IMR-90 (cell line): ENCODE data around the gene TMEM184B. TPM values are rescaled to one million over a fixed set of nuclear protein-coding genes. Genes with fewer than 3 reads are reported as not detected.
A peak's percentile ranks its signal among the peaks of the same experiment; 100 is the strongest.

Experiments used
- ATAC-seq: fragments of 200-7000 bp; cut with Tn5 transposase; 2 replicates; pipeline ENCODE4 v1.9.1; 2020; ENCODE audit warnings: low read depth, mild to moderate bottlenecking, moderate library complexity
- BruUV-seq: library from RNA; stranded (reverse); fragments of 400-500 nt; replicated peaks from 2 replicates; lab custom pipeline; 2021; lab: Mats Ljungman, UMichigan
- CTCF ChIA-PET: fragments of 300-600 bp; formaldehyde crosslinking; extraction: SDS; loops from one replicate; lab custom pipeline; 2021; ENCODE audit warnings: antibody characterized with exemption; lab: Yijun Ruan, JAX
- POLR2A ChIA-PET: fragments of 300-600 bp; sonication (Branson Sonifier 250); formaldehyde crosslinking; loops from one replicate; lab custom pipeline; 2022; ENCODE audit warnings: antibody characterized with exemption; ENCODE audit not compliant: unreplicated experiment; lab: Charles Lee
- DNase-seq: peaks from one replicate; pipeline ENCODE4 v3.0.0; 2013
- H2AFZ ChIP-seq: replicated peaks from 2 replicates; pipeline ENCODE3; 2013; ENCODE audit warnings: low read length, mild to moderate bottlenecking; ENCODE audit not compliant: poor library complexity
- H2AK5ac ChIP-seq: 2 replicates; pipeline ENCODE4 v1.6.1; 2013; ENCODE audit warnings: low read depth, low read length, inconsistent platforms
- H2AK9ac ChIP-seq: replicated peaks from 2 replicates; pipeline ENCODE3; 2013; ENCODE audit warnings: mild to moderate bottlenecking, low read depth, low read length, moderate library complexity; ENCODE audit not compliant: poor library complexity
- H2BK120ac ChIP-seq: 2 replicates; pipeline ENCODE4 v1.6.1; 2013; ENCODE audit warnings: low read depth, low read length, inconsistent platforms
- H2BK15ac ChIP-seq: 3 replicates; pipeline ENCODE4 v1.6.1; 2013; ENCODE audit warnings: low read depth, low read length, inconsistent platforms
- H2BK20ac ChIP-seq: 2 replicates; pipeline ENCODE4 v1.6.1; 2013; ENCODE audit warnings: low read depth, mild to moderate bottlenecking, inconsistent platforms, low read length, moderate library complexity
- H2BK5ac ChIP-seq: 2 replicates; pipeline ENCODE4 v1.6.1; 2013; ENCODE audit warnings: mild to moderate bottlenecking, low read depth, low read length, inconsistent platforms; ENCODE audit not compliant: poor library complexity, severe bottlenecking
- H3K14ac ChIP-seq: replicated peaks from 2 replicates; pipeline ENCODE4 v1.6.1; 2013; ENCODE audit warnings: low read depth, low read length, inconsistent platforms
- H3K18ac ChIP-seq: 2 replicates; pipeline ENCODE4 v1.6.1; 2013; ENCODE audit warnings: low read depth, low read length, control low read depth
- H3K23ac ChIP-seq: 2 replicates; pipeline ENCODE4 v1.6.1; 2013; ENCODE audit warnings: low read depth, low read length, inconsistent platforms
- H3K27ac ChIP-seq: 2 replicates; pipeline ENCODE4 v1.5.1; 2013; ENCODE audit warnings: mild to moderate bottlenecking, control low read depth, low read length; ENCODE audit not compliant: insufficient read depth
- H3K27me3 ChIP-seq: 2 replicates; pipeline ENCODE4 v1.6.1; 2013; ENCODE audit warnings: low read length; ENCODE audit not compliant: control insufficient read depth, insufficient read depth
- H3K36me3 ChIP-seq: 2 replicates; pipeline ENCODE4 v1.6.1; 2013; ENCODE audit warnings: low read length, mixed read lengths; ENCODE audit not compliant: control insufficient read depth, insufficient read depth
- H3K4ac ChIP-seq: 2 replicates; pipeline ENCODE4 v1.6.1; 2013; ENCODE audit warnings: low read depth, low read length, inconsistent platforms
- H3K4me1 ChIP-seq: 2 replicates; pipeline ENCODE4 v1.6.1; 2013; ENCODE audit warnings: low read length, mixed read lengths; ENCODE audit not compliant: control insufficient read depth, insufficient read depth
- H3K4me2 ChIP-seq: 2 replicates; pipeline ENCODE4 v1.6.1; 2013; ENCODE audit warnings: low read depth, mild to moderate bottlenecking, control low read depth, low read length, moderate library complexity
- H3K4me3 ChIP-seq: 2 replicates; pipeline ENCODE4 v1.5.1; 2013; ENCODE audit warnings: low read depth, mild to moderate bottlenecking, control low read depth, low read length, moderate library complexity; ENCODE audit not compliant: insufficient read depth
- H3K56ac ChIP-seq: 2 replicates; pipeline ENCODE4 v1.6.1; 2013; ENCODE audit warnings: low read length, inconsistent platforms; ENCODE audit not compliant: insufficient read depth; ENCODE audit errors: extremely low read depth
- H3K79me1 ChIP-seq, 2 experiments: 2 replicates each; pipeline ENCODE4 v1.6.1; 2013; ENCODE audit warnings: low read length in 2 of 2, inconsistent platforms in 1 of 2, low read depth in 1 of 2
- H3K9ac ChIP-seq: 2 replicates; pipeline ENCODE4 v1.6.1; 2013; ENCODE audit warnings: low read depth, low read length, control low read depth
- H3K9me1 ChIP-seq: 2 replicates; pipeline ENCODE4 v1.6.1; 2013; ENCODE audit warnings: low read length, inconsistent platforms; ENCODE audit not compliant: insufficient read depth
- H3K9me3 ChIP-seq: 2 replicates; pipeline ENCODE4 v1.6.1; 2013; ENCODE audit warnings: low read length; ENCODE audit not compliant: control insufficient read depth, insufficient read depth
- H4K20me1 ChIP-seq: 2 replicates; pipeline ENCODE4 v1.6.1; 2013; ENCODE audit warnings: low read length, inconsistent platforms; ENCODE audit not compliant: insufficient read depth
- H4K5ac ChIP-seq: 2 replicates; pipeline ENCODE4 v1.6.1; 2013; ENCODE audit warnings: mild to moderate bottlenecking, low read depth, low read length, control low read depth
- H4K8ac ChIP-seq, 2 experiments: 2 replicates each; pipeline ENCODE4 v1.6.1; 2013; ENCODE audit warnings: low read depth in 2 of 2, low read length in 2 of 2, control low read depth in 1 of 2, inconsistent platforms in 1 of 2
- H4K91ac ChIP-seq: 2 replicates; pipeline ENCODE4 v1.6.1; 2013; ENCODE audit warnings: low read depth, low read length, inconsistent platforms; ENCODE audit not compliant: insufficient read depth
- ELK1 ChIP-seq: fragments of 150-350 bp; IDR thresholded peaks from 2 replicates; pipeline ENCODE4 v1.6.1; 2016; ENCODE audit warnings: low read depth, mild to moderate bottlenecking, low read length, moderate library complexity, borderline replicate concordance
- WGBS, 2 experiments: methylation state at CpG; one replicate each; pipeline versions ENCODE4 v1.1.5 to v1.1.7; 2013; ENCODE audit warnings: missing lambda C conversion rate in 2 of 2; ENCODE audit not compliant: insufficient read length in 1 of 2; ENCODE audit errors: extremely low coverage in 2 of 2; 5-methylcytosine and 5-hydroxymethylcytosine counted together
- dilution Hi-C: fragments of 300-500 bp; cut with HindIII; formaldehyde crosslinking; loops from one replicate; pipeline ENCODE4 v1.14.3; 2018; ENCODE audit warnings: low sequenced_read_pairs; ENCODE audit not compliant: unreplicated experiment
- in situ Hi-C: fragments of 300-500 bp; cut with MboI; formaldehyde crosslinking; loops from 3 replicates; pipeline ENCODE4 v1.14.3; 2019; ENCODE audit warnings: low sequenced_read_pairs, inconsistent platforms, mixed read lengths
- intact Hi-C: fragments of 100-400 bp; cut with micrococcal nuclease; formaldehyde crosslinking; loops from 2 replicates; pipeline ENCODE4 v1.10.0; 2022
- polyA plus RNA-seq, 3 experiments: library from polyadenylated mRNA; depleted of rRNA; stranded (reverse); fragments of >200 nt; gene quantifications; 2 replicates each; pipeline ENCODE4 v1.2.3, GENCODE V29; 2012; ENCODE audit warnings: low replicate concordance in 1 of 3
- total RNA-seq: library from RNA; depleted of rRNA; stranded (reverse); fragments of >200 nt; gene quantifications from 2 replicates; pipeline ENCODE4 v1.2.3, GENCODE V29; 2012
- TF ChIP-seq, protein P1 (sequence below): fragments of 150-350 bp; IDR thresholded peaks from 2 replicates; pipeline ENCODE4 v1.6.1; 2017; ENCODE audit warnings: mild to moderate bottlenecking, antibody characterized with exemption, low read length, low read depth

Gene TMEM184B
- total and polyA plus RNA-seq, 2 of the 4 experiments (the other 2 are of a cell fraction), result 9.1 to 81.1 TPM

GRCh38 chr22:38271101-38271500 is 1.7 kb downstream of the TMEM184B start:
- no peak for DNase-seq
- no peak overlapping the region; a peak in 1 of 4 replicates for H4K8ac ChIP-seq
- no peak for ATAC-seq
- intact Hi-C loops, result no loop called here
- H3K9ac ChIP-seq, result no peak overlapping the region
- H3K56ac ChIP-seq, result no peak overlapping the region
- H3K4me2 ChIP-seq, result peak overlapping the region; percentile 37
- H4K5ac ChIP-seq, result no peak overlapping the region
- H2BK15ac ChIP-seq, result no peak overlapping the region
- TSS peak; percentile 18 for BruUV-seq
- no peak overlapping the region for H2BK20ac ChIP-seq
- H3K4me1 ChIP-seq, result peaks cover 24% of the 10 kb centered on the region
- H3K36me3 ChIP-seq, result peaks cover 2% of the 10 kb centered on the region; the same call in 1 of the 2 replicates
- peaks cover 15 to 71% of the 10 kb centered on the region in 2 experiments; a peak in 3 of 4 replicates for H3K79me1 ChIP-seq
- H3K4me3 ChIP-seq, result no peak overlapping the region
- in situ Hi-C loops, result no loop called here
- TF ChIP-seq, protein P1, sequence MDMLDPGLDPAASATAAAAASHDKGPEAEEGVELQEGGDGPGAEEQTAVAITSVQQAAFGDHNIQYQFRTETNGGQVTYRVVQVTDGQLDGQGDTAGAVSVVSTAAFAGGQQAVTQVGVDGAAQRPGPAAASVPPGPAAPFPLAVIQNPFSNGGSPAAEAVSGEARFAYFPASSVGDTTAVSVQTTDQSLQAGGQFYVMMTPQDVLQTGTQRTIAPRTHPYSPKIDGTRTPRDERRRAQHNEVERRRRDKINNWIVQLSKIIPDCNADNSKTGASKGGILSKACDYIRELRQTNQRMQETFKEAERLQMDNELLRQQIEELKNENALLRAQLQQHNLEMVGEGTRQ, result no peak
- TF ChIP-seq ELK1, result no peak
- peaks cover 65% of the 10 kb centered on the region for H4K20me1 ChIP-seq
- peaks cover 37% of the 10 kb centered on the region for H3K9me1 ChIP-seq
- dilution Hi-C loops, result no loop called here
- H3K27me3 ChIP-seq, result no peaks in the 10 kb centered on the region
- no peak overlapping the region for H4K91ac ChIP-seq
- peak overlapping the region; percentile 88; the same call in 1 of the 2 replicates for H2AK5ac ChIP-seq
- no peak overlapping the region for H2BK5ac ChIP-seq
- no peak overlapping the region for H2BK120ac ChIP-seq
- H3K4ac ChIP-seq, result 0 out of 2 replicates have a peak overlapping the region, but pooled peaks have one; percentile 16
- H3K18ac ChIP-seq, result no peak overlapping the region
- no peak overlapping the region for H3K27ac ChIP-seq
- H3K9me3 ChIP-seq, result no peaks in the 10 kb centered on the region
- CTCF ChIA-PET, result no interaction called here
- H2AK9ac ChIP-seq, result peak overlapping the region; percentile 3
- H2AFZ ChIP-seq, result no peak overlapping the region
- peak overlapping the region; percentile 99 for H3K23ac ChIP-seq
- POLR2A ChIA-PET, result interaction anchor here (0.6 kb wide), 1 partner anchor 96 kb away, joined by 3 read pairs; no protein-coding TSS in a partner anchor
- H3K14ac ChIP-seq, result peak overlapping the region; percentile 38; the same call in 1 of the 2 replicates
- WGBS, 2 experiments, result 87% methylated on average over 3 of the region's 7 CpGs; no CpG with 5 or more reads in 1 of the 2 experiments
